H7 (cell line): ENCODE data around the gene GPC5. TPM values are rescaled to one million over a fixed set of nuclear protein-coding genes. Genes with fewer than 3 reads are reported as not detected.

Source experiments
- DNase-seq: peaks from one replicate; pipeline ENCODE4 v3.0.0; 2012
- H3K27me3 ChIP-seq: 2 replicates; pipeline ENCODE4 v1.6.0; 2011; ENCODE audit warnings: mild to moderate bottlenecking, low read length; ENCODE audit not compliant: control insufficient read depth, insufficient read depth
- H3K36me3 ChIP-seq: replicated peaks from 2 replicates; pipeline ENCODE4 v1.5.1; 2011; ENCODE audit warnings: low read length; ENCODE audit not compliant: control insufficient read depth, insufficient read depth
- H3K4me3 ChIP-seq: 2 replicates; pipeline ENCODE4 v1.5.1; 2011; ENCODE audit warnings: low read depth, mild to moderate bottlenecking, control low read depth, low read length, moderate library complexity; ENCODE audit not compliant: insufficient read depth
- total RNA-seq: library from RNA; depleted of rRNA; stranded (reverse); fragments of >200 nt; shearing (Covaris generic); gene quantifications from 2 replicates; pipeline ENCODE4 v1.2.3, GENCODE V29; 2014

GPC5 gene
- total RNA-seq, 1 experiment from 2014 or later: 0.07 TPM

DNA sequence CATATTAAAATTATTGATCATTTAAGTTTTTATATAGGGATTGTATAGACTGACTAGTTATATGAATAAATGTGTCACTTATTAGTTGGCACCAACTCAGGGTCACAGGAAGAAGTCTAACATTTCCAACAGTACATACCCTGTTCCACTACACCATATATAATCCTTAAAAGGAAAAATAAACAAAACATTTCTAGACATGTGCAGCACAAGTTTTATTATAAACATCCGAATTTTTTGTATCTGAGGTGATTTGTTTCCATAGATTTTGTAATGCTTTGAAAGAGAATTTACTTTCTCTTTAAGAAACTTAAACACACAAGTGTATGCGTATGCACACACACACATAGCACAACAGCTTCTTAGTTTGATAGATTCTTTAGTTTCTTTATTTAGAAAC, 1409.5 kb downstream of the GPC5 start:
- Histone ChIP-seq H3K4me3 (no peak overlapping the region), H3K36me3 (no peaks in the 10 kb centered on the region), H3K27me3 (no peaks in the 10 kb centered on the region)
- no peak for DNase-seq

DNA sequence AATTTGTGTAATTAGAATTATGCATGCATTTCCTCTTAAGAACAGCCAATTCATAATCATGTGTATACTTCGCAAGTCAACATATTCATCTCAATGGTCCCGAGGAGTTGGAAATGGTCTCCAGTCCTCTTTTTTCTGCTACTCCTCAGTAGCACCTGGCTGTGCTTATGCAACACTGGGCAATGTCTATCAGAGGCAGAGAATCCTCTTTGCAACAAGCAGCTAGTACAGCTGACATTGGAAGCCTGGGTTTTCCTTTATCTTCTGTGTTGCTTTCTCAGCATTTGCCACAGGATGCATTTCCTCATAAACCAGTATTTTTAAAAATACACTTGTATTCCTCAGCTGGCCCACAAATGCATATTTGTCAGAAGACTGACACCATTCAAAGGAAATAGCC, 1422.9 kb downstream of the GPC5 start:
- H3K27me3 ChIP-seq: no peaks in the 10 kb centered on the region
- H3K36me3 ChIP-seq: no peaks in the 10 kb centered on the region
- no peak for DNase-seq
- no peak overlapping the region for H3K4me3 ChIP-seq

DNA sequence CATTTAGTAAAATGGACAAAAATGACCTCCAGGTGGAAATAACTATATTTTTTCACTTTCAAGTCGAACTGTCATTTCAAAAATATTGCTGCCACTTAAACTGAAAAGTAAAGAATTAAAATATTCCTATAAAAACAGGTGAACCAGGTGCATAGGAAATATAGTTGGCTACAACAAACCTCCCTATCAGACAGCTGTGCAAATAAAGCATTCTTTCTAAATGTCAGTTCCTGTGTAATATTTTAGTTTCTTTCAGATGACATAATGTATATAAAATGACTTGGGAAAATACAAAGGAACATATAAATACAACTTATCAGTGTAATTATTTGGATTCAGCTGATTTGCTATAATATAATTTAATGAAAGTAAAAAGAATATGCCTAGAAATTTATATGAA, 1424.6 kb downstream of the GPC5 start:
- Histone ChIP-seq H3K4me3 (no peak overlapping the region), H3K36me3 (no peaks in the 10 kb centered on the region), H3K27me3 (no peaks in the 10 kb centered on the region)
- DNase-seq: no peak

DNA sequence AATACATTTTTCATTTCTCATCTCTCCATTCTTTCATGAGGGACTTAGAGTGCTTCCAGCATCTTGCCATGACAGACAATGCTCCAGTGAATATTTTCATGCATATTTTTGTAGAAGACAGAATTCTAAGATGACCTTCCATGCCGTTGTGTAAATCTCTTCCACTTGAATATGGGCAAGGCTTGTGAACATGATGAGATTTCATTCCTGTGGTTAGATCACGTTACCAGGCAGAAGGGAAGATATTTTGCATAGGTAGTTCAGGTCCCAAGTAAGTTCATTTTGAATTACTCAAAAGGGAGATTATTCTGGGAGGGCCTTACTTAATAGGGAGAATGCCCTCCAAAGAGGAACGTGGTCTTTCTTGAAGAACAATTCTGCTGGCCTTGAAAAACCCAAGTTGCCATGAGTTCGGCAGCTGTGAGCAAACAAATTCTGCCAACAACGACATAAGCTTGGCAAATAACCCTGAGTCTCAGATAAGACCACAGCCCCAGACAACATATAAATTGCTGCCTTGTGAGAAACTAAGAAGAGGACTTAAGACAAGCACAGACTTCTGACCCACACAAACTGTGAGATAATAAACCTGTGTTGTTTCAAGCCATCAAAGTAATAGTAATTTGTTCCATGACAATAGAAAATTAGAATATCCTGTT, 1427.6 kb downstream of the GPC5 start:
- no peak overlapping the region for H3K4me3 ChIP-seq
- no peak for DNase-seq
- no peaks in the 10 kb centered on the region for H3K36me3 ChIP-seq
- no peaks in the 10 kb centered on the region for H3K27me3 ChIP-seq

DNA sequence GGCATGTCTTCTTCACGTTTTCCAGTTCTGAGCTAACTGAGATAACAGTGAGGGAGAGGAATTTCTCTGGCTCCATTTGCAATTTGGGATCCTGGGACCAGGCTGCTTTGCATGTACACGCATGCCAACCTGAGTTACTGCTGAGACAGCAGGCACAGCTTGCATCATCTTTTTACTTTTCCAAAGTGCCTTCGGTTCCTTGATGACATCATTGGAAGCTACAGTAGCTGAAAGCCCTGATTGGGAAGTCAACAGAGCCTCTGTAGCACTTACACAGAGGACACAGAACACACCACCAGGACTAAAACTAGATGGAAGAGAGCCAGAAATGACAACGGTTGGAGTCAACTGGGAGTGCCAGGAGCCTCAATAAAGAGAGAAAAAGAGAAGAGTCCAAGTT, 1429.1 kb downstream of the GPC5 start:
- Histone ChIP-seq H3K4me3 (no peak overlapping the region), H3K36me3 (no peaks in the 10 kb centered on the region), H3K27me3 (no peaks in the 10 kb centered on the region)
- no peak for DNase-seq

DNA sequence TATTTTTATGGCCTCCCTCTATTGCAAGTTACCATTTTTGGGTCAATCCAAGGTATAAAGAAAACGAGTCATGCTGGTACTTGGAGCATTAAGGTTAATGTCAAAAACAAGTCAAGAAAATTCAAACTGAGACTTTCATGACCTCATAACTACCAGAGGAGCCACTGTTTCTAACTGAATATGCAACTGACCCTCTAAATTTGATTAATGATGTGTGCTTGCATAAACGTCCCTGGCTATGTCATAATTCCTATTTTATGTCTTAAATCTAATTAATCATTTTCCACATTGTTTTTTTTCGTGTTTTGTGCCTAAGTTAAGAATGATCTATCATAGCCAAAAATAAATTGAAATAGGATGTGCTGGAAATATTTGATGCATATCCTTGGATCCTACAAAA, 1431.5 kb downstream of the GPC5 start:
- H3K36me3 ChIP-seq: no peaks in the 10 kb centered on the region
- DNase-seq: no peak
- no peak overlapping the region for H3K4me3 ChIP-seq
- H3K27me3 ChIP-seq: no peaks in the 10 kb centered on the region

DNA sequence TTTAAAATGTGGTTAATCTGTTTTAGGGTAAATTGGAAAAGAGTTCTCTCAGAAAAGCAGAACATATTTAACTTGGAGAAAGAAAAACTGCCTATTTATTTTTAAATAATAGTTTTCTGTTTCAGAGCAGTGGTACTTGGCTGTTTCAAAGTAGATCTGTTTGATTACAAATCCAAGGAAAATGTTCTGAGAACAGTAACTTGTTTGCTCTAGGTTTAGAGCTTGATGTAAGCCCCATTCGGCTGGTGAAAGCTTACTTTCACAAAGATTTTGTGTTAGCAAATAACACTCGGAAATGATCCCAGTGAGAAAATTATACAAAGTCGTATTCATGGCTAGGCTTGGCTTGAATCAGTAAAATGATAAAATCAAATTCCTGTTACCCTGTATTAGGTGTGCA, 1432.4 kb downstream of the GPC5 start:
- H3K36me3 ChIP-seq: no peaks in the 10 kb centered on the region
- H3K4me3 ChIP-seq: no peak overlapping the region
- no peaks in the 10 kb centered on the region for H3K27me3 ChIP-seq
- no peak for DNase-seq

DNA sequence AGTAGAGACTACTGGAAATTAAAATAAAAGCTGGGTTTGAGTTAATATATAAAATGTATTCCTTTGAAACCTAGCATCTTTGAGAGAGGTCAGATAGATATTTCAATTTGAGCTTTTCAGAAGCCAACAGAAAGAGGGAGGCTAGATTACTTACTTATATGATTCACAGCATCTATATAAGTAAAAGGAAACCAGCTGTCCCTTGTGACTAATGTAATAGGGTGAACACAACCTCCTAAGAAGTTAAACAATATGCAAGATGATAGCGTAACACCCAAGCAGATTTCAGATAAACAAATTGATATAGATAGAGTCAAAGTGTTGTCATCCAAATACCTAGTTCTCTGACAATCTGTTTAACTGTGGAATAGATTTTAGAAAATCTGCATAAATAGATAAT, 1434.7 kb downstream of the GPC5 start:
- no peaks in the 10 kb centered on the region for H3K36me3 ChIP-seq
- no peaks in the 10 kb centered on the region for H3K27me3 ChIP-seq
- no peak for DNase-seq
- no peak overlapping the region for H3K4me3 ChIP-seq

DNA sequence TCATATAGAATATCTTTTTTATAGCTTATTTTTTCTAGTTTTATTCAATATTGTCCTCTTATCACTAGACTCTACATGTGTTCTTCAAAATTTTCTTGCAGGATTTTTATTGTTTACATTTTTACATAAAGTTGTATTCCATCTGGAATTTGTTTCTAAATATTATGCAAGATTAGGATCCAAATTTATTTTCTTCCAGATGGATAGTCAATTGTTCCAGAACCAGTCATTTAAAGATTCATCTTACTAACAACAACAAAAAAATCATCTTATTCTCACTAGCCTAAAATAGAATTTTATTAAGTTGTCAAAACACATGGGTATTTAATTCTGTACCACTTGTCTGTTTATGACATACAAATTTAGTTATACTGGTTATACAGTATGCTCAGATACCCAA, 1437.8 kb downstream of the GPC5 start:
- H3K4me3 ChIP-seq: no peak overlapping the region
- H3K36me3 ChIP-seq: no peaks in the 10 kb centered on the region
- DNase-seq: no peak
- H3K27me3 ChIP-seq: no peaks in the 10 kb centered on the region

DNA sequence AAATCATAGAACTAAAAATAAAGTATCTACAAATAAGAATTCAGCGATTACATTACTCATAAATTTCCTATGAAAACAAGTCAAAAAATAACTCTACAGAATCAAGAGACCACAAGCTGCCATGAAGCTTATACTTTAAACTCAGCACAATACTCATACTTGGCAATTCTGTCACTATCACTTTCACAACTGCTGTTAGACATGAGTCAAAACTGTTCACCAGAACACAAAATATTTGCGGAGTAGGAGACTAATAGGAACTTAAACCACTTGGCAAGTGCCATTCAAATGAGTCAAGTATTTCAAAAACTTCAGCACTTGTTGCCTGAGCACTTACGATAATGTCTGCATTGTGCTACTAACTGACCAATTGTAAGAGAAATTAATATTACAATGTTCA, 1440.4 kb downstream of the GPC5 start:
- DNase-seq: no peak
- H3K27me3 ChIP-seq: no peaks in the 10 kb centered on the region
- H3K36me3 ChIP-seq: no peaks in the 10 kb centered on the region
- no peak overlapping the region for H3K4me3 ChIP-seq

DNA sequence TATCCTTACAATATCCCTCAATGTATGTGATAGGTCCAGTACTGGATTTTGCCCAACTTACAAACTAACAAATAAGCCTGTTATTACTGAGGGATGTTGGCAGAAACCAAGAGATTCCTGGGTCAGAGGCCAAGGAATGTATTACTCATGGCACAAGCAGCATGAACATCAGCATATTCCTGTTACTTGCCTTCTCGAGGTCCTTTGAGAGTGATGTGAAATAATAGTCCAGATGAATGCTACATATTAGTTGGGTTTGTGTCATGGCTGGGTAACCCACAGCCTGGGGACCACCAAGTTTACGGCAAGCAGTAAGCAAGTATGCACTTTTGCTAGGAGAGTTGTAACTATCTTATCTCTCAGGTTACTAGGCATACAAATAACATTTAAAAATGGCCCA, 1443.7 kb downstream of the GPC5 start:
- Histone ChIP-seq H3K4me3 (no peak overlapping the region), H3K36me3 (no peaks in the 10 kb centered on the region), H3K27me3 (no peaks in the 10 kb centered on the region)
- no peak for DNase-seq

DNA sequence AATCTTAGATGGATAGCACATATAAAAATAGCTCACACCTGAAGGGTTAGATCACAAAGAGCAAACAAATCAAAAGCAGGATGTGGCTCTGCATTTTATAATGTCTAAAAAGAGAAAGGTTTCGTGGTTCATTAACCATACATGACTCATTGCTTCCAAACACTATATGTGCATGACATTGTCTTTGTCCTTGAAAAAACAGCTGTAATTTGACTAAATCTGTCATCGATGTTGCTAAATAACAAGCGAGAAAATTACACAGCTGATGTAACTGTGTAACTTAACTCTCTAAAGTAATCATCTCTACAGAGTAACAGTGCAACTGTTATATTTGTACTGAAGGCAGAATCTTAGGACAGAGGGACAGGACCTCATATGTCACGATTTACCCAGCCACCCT, 1445.1 kb downstream of the GPC5 start:
- Histone ChIP-seq H3K27me3 (no peaks in the 10 kb centered on the region), H3K4me3 (no peak overlapping the region), H3K36me3 (no peaks in the 10 kb centered on the region)
- DNase-seq: no peak

DNA sequence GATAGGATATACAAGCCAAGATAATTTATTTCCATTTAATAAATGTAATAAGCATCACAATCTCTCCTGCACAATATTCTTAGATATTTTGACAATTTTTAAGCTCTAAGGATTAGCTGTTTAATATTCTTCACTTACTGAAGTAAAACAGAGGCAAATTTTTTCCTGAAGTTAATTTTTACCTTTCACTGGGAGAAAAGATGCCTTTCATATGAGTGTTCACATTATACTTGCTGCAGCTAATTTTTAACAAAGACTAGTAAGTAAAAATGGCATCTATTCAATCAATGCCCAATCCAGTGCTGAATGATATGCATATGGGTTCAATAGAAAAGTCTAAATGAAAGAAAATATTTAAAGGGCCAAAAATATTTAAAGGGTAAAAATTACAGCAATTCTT, 1451.0 kb downstream of the GPC5 start:
- H3K27me3 ChIP-seq: no peaks in the 10 kb centered on the region
- H3K4me3 ChIP-seq: no peak overlapping the region
- H3K36me3 ChIP-seq: no peaks in the 10 kb centered on the region
- no peak for DNase-seq

DNA sequence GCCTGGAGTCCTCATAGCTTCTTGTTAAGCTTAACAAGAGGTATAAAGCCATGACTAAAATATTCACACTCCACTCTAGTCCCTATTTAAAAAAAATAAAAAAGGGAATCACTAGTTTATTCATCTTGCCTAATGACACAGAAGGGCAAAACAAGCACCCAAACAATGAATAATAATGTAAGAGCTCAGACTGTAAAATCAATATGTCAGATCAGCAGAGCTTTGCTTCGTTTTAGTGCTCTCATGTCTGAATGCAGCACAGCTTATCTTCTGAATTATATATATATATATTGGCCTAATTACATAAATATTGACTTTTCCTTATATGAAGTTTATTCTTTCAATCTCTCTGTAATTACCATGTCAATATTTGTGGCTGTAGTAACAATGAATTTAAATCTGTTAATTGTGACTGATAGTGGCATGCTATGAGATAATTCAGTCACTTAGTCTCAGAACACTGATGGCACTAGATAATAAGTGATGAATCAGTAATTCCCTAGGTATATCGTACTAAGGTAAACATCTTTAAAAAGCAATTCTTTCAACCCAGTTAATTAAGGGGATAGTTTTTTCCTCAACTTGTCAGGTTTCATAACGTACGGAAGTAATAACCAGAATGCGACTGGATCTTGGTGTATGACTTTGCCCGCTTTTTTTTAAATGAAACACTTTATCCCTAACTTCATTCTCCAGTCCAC, 1466.3 kb downstream of the GPC5 start:
- no peaks in the 10 kb centered on the region for H3K36me3 ChIP-seq
- DNase-seq: no peak
- no peaks in the 10 kb centered on the region for H3K27me3 ChIP-seq
- H3K4me3 ChIP-seq: no peak overlapping the region

DNA sequence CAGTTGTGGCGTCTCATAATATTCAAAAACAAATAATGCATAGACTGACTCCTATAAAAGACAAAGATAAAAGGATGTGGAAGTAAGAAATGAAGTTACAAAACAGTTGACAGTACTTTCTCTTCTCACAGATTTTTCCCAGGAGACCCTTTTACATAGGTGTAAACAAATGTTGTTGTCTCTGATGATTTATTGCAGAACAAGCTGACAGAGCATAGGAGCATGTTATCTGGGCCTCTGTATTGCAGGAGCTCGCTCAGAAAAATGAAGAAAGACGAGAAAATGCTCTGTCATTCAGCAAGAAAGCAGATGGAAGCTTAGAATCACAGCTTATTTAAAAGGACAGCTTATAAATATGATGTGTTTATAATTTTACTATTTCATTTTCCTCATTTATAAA, 1474.6 kb downstream of the GPC5 start:
- Histone ChIP-seq H3K4me3 (no peak overlapping the region), H3K36me3 (no peaks in the 10 kb centered on the region), H3K27me3 (no peaks in the 10 kb centered on the region)
- DNase-seq: no peak
